Measurements from ENCODE around the gene TNRC18.

The TNRC18 gene

DNA sequence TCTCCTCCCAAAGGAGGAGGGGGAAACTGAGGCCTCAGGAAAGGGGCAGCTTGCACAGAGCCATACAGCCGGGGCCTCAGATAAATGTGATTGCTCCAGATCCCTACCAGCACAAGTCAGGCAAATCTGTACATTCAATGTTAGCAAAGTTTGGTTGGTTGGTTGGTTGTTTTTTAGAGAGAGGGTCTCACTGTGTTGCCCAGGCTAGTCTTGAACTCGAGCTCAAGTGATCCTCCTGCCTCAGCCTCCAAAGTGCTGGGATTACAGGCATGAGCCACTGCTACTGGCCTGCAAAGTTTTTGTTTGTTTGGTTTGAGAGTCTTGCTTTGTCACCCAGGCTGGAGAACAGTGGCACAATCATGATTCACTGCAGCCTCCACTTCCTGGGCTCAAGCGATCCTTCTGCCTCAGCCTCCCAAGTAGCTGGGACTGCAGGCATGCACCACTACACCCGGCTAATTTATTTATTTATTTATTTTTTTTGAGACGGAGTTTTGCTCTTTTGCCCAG lies 30.0 kb upstream of the TNRC18 start:
- no peaks in the 10 kb centered on the region for H3K9me3 ChIP-seq (ENCODE audit: insufficient read depth, low read length, severe bottlenecking)
- H3K27ac ChIP-seq (ENCODE audit: low read length): no peak overlapping the region
- ATAC-seq (ENCODE audit: insufficient read depth, low read depth): no peak
- H3K79me2 ChIP-seq (ENCODE audit: insufficient read depth, low read length): no peaks in the 10 kb centered on the region
- H3K36me3 ChIP-seq (ENCODE audit: insufficient read depth, low read length): no peaks in the 10 kb centered on the region
- no peak overlapping the region for H3K4me2 ChIP-seq (ENCODE audit: insufficient read depth, low read length)
- no peak overlapping the region for H3K4me3 ChIP-seq (ENCODE audit: low read depth in 1 of 2, low read length in 2 of 2)
- no peak overlapping the region for H2AFZ ChIP-seq (ENCODE audit: low read depth, low read length)
- no peaks in the 10 kb centered on the region for H3K27me3 ChIP-seq (ENCODE audit: insufficient read depth, low read length, poor library complexity)
- no peak overlapping the region for H3K9ac ChIP-seq (ENCODE audit: low read depth, low read length)
- TF ChIP-seq EZH2 (IDR thresholded peaks at IDR 0.05; ENCODE audit: borderline replicate concordance, low read depth, low read length, severe bottlenecking): no peak
- TF ChIP-seq, protein P1, sequence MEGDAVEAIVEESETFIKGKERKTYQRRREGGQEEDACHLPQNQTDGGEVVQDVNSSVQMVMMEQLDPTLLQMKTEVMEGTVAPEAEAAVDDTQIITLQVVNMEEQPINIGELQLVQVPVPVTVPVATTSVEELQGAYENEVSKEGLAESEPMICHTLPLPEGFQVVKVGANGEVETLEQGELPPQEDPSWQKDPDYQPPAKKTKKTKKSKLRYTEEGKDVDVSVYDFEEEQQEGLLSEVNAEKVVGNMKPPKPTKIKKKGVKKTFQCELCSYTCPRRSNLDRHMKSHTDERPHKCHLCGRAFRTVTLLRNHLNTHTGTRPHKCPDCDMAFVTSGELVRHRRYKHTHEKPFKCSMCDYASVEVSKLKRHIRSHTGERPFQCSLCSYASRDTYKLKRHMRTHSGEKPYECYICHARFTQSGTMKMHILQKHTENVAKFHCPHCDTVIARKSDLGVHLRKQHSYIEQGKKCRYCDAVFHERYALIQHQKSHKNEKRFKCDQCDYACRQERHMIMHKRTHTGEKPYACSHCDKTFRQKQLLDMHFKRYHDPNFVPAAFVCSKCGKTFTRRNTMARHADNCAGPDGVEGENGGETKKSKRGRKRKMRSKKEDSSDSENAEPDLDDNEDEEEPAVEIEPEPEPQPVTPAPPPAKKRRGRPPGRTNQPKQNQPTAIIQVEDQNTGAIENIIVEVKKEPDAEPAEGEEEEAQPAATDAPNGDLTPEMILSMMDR (IDR thresholded peaks at IDR 0.05; ENCODE audit: borderline replicate concordance, extremely low read depth, low read length, poor library complexity, severe bottlenecking): no peak
- no peaks in the 10 kb centered on the region for H3K4me1 ChIP-seq (ENCODE audit: insufficient read depth, low read length)
- DNase-seq: no peak
- peaks cover 4% of the 10 kb centered on the region; the same call in 1 of the 2 replicates for H4K20me1 ChIP-seq (ENCODE audit: insufficient read depth, low read length)

DNA sequence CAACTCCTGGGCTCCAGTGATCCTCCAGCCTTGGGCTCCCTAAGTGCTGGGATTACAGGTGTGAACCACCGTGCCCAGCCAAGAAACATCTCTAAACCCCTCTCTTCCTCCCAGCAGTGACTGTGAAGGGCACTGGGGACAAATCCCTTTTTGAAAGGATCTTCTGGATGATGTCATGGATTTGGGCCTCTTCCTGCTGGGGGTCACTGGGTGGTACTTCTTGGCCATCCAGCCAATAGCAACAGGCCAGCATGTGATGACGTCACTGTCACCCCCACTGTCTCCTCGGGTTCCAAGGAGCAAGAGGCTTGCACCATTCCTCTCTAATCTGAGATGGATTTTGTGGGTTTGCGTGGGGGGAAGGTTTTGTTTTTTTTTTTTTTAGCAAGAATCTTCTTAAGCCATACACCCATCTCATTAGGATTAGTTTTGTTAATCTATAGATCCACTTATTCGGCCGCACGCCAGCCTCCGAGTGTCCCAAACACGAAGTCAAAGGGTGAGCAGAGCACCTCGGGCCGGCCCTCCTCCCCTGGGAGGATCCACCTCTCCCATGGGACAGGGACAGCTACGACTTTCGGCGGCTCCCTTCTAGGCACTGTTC lies 29.4 kb upstream of the TNRC18 start:
- Histone ChIP-seq H3K79me2 (ENCODE audit: insufficient read depth, low read length) (no peaks in the 10 kb centered on the region), H3K27me3 (ENCODE audit: insufficient read depth, low read length, poor library complexity) (no peaks in the 10 kb centered on the region), H3K4me3 (ENCODE audit: low read depth in 1 of 2, low read length in 2 of 2) (no peak overlapping the region), H3K9ac (ENCODE audit: low read depth, low read length) (no peak overlapping the region), H3K4me2 (ENCODE audit: insufficient read depth, low read length) (no peak overlapping the region), H3K36me3 (ENCODE audit: insufficient read depth, low read length) (no peaks in the 10 kb centered on the region), H3K9me3 (ENCODE audit: insufficient read depth, low read length, severe bottlenecking) (no peaks in the 10 kb centered on the region), H3K27ac (ENCODE audit: low read length) (no peak overlapping the region), H2AFZ (ENCODE audit: low read depth, low read length) (no peak overlapping the region), H4K20me1 (ENCODE audit: insufficient read depth, low read length) (peaks cover 4% of the 10 kb centered on the region; the same call in 1 of the 2 replicates), H3K4me1 (ENCODE audit: insufficient read depth, low read length) (no peaks in the 10 kb centered on the region)
- DNase-seq: no peak
- TF ChIP-seq, protein P1 (IDR thresholded peaks at IDR 0.05; ENCODE audit: borderline replicate concordance, extremely low read depth, low read length, poor library complexity, severe bottlenecking): no peak
- TF ChIP-seq EZH2 (IDR thresholded peaks at IDR 0.05; ENCODE audit: borderline replicate concordance, low read depth, low read length, severe bottlenecking): no peak
- no peak for ATAC-seq (ENCODE audit: insufficient read depth, low read depth)

DNA sequence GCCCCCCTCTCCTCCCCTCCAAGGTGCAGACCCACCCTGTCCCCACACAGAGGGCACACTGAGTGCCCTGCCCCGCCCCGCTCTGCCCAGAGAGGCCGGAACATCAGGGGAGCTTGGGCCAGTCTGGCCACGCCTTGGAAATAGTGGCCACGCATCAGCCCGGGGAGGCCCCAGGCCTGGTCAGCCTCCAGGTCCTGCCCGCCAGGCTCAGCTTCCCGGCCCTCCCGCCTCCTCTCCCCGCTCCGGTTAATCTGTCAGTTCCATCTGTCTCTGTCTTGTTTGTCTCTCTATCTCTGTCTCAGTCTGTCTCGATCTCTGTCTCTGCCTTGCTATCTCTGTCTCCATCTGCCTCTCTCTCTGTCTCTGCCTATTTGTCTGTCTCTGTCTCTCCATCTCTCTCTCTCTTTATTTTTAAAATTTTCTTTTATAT lies 28.9 kb upstream of the TNRC18 start:
- Histone ChIP-seq H3K27me3 (ENCODE audit: insufficient read depth, low read length, poor library complexity) (no peaks in the 10 kb centered on the region), H4K20me1 (ENCODE audit: insufficient read depth, low read length) (peaks cover 4% of the 10 kb centered on the region; the same call in 1 of the 2 replicates), H2AFZ (ENCODE audit: low read depth, low read length) (no peak overlapping the region), H3K9me3 (ENCODE audit: insufficient read depth, low read length, severe bottlenecking) (no peaks in the 10 kb centered on the region), H3K4me2 (ENCODE audit: insufficient read depth, low read length) (no peak overlapping the region), H3K4me3 (ENCODE audit: low read depth in 1 of 2, low read length in 2 of 2) (no peak overlapping the region), H3K27ac (ENCODE audit: low read length) (no peak overlapping the region), H3K36me3 (ENCODE audit: insufficient read depth, low read length) (no peaks in the 10 kb centered on the region), H3K9ac (ENCODE audit: low read depth, low read length) (no peak overlapping the region), H3K79me2 (ENCODE audit: insufficient read depth, low read length) (no peaks in the 10 kb centered on the region), H3K4me1 (ENCODE audit: insufficient read depth, low read length) (no peaks in the 10 kb centered on the region)
- DNase-seq (no peak), ATAC-seq (ENCODE audit: insufficient read depth, low read depth) (no peak)
- TF ChIP-seq EZH2 (IDR thresholded peaks at IDR 0.05; ENCODE audit: borderline replicate concordance, low read depth, low read length, severe bottlenecking): no peak
- TF ChIP-seq, protein P1 (IDR thresholded peaks at IDR 0.05; ENCODE audit: borderline replicate concordance, extremely low read depth, low read length, poor library complexity, severe bottlenecking): no peak

Measured in DND-41 (cell line).